Left ventricle myocardium inferior (tissue), 1 donor: ENCODE results near the gene METTL24. TPM values are rescaled to one million over a fixed set of nuclear protein-coding genes. Genes with fewer than 3 reads are reported as not detected.

Experiments
- DNase-seq: peaks from one replicate; pipeline ENCODE4 v3.0.0-alpha.2; 2020
- H3K27ac ChIP-seq: fragments of 200-600 bp; replicated peaks from 2 replicates; pipeline ENCODE4 v1.8.0; 2021
- H3K27me3 ChIP-seq: fragments of 200-600 bp; 2 replicates; pipeline ENCODE4 v1.8.0; 2021; ENCODE audit warnings: low read depth
- H3K36me3 ChIP-seq: fragments of 200-600 bp; 2 replicates; pipeline ENCODE4 v1.8.0; 2021
- H3K4me1 ChIP-seq: fragments of 200-600 bp; 2 replicates; pipeline ENCODE4 v1.8.0; 2021
- H3K4me3 ChIP-seq: fragments of 200-600 bp; 2 replicates; pipeline ENCODE4 v1.8.0; 2021; ENCODE audit warnings: mild to moderate bottlenecking, moderate library complexity
- H3K9me3 ChIP-seq: fragments of 200-600 bp; replicated peaks from 2 replicates; pipeline ENCODE4 v1.8.0; 2021
- intact Hi-C: fragments of 100-400 bp; cut with micrococcal nuclease; formaldehyde crosslinking; loops from one replicate; pipeline ENCODE4 v1.11.0; 2022
- total RNA-seq: library from RNA; stranded (reverse); fragmentation: NEBNext Ultra II Directional; extraction: Animal tissue kit (Norgen Biotek cat#: 25700); gene quantifications from one replicate; pipeline ENCODE4 v1.2.1, GENCODE V29; 2021
- TF ChIP-seq, protein P1 (sequence below): fragments of 200-600 bp; IDR thresholded peaks from 2 replicates; pipeline ENCODE4 v1.8.0; 2021; ENCODE audit warnings: antibody characterized with exemption, mild to moderate bottlenecking, borderline replicate concordance
- donor health status: DM: no; HTN: yes; CAD: no; lungs with severe emphysema.

The METTL24 gene
- total RNA-seq, 1 donor from 2014 or later = 1.2 TPM

- TF ChIP-seq, protein P1, sequence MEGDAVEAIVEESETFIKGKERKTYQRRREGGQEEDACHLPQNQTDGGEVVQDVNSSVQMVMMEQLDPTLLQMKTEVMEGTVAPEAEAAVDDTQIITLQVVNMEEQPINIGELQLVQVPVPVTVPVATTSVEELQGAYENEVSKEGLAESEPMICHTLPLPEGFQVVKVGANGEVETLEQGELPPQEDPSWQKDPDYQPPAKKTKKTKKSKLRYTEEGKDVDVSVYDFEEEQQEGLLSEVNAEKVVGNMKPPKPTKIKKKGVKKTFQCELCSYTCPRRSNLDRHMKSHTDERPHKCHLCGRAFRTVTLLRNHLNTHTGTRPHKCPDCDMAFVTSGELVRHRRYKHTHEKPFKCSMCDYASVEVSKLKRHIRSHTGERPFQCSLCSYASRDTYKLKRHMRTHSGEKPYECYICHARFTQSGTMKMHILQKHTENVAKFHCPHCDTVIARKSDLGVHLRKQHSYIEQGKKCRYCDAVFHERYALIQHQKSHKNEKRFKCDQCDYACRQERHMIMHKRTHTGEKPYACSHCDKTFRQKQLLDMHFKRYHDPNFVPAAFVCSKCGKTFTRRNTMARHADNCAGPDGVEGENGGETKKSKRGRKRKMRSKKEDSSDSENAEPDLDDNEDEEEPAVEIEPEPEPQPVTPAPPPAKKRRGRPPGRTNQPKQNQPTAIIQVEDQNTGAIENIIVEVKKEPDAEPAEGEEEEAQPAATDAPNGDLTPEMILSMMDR = no peak
- peaks cover 59% of the 10 kb centered on the region for H3K27me3 ChIP-seq
- intact Hi-C loops = no loop called here
- H3K4me3 ChIP-seq = no peak overlapping the region
- H3K36me3 ChIP-seq = no peaks in the 10 kb centered on the region
- H3K4me1 ChIP-seq = peaks cover 31% of the 10 kb centered on the region
- DNase-seq = no peak
- no peak overlapping the region for H3K27ac ChIP-seq
- no peaks in the 10 kb centered on the region for H3K9me3 ChIP-seq
These were observed 1.4 kb downstream of the METTL24 start for GRCh38 chr6:110356778-110357177.

DNA sequence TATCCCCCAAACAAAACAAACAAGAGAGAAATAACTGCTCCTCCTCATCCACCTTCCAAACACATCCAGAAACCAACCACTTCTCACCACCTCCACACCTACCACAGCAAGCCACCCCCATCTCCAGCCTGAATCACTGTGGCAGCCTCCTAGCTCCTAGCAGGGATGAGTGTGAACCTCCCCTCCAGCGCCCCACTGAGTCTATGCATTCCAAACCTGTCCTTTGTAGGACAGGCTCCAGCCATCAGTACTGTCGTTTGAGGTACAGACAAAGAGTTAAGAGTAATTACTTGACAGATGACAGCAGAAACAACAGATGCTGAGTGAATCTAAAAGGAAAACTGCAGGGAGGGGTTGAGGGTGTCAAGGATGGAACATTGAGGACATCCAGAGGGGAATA is 2.4 kb downstream of the METTL24 start:
- no peak for DNase-seq
- TF ChIP-seq, protein P1 = no peak
- intact Hi-C loops = no loop called here
- Histone ChIP-seq H3K9me3 (no peaks in the 10 kb centered on the region), H3K4me3 (no peak overlapping the region), H3K27me3 (peaks cover 49% of the 10 kb centered on the region), H3K27ac (no peak overlapping the region), H3K36me3 (no peaks in the 10 kb centered on the region), H3K4me1 (peaks cover 31% of the 10 kb centered on the region)

DNA sequence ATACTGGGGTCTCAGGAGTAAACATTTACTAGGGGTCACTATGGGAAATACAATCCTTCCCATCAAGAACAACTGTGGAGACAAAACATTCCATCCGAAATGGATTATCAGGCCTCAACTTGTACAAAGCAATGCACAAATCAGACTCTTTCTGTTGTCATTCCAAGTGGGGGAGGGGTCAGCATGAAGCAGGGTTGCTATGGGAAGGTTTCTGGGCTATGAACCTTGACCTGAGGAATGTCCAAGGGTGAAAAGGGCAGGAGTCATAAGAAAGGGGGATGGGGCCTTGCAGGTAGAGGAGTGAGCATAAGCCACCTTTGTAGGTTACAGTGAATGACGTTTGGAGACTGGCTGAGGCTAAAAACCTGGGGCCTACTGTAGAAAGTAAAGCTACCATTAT is 3.1 kb downstream of the METTL24 start:
- Histone ChIP-seq H3K27me3 (peaks cover 42% of the 10 kb centered on the region), H3K9me3 (no peaks in the 10 kb centered on the region), H3K27ac (no peak overlapping the region), H3K36me3 (no peaks in the 10 kb centered on the region), H3K4me1 (peaks cover 31% of the 10 kb centered on the region), H3K4me3 (no peak overlapping the region)
- no peak for DNase-seq
- TF ChIP-seq, protein P1 = no peak
- intact Hi-C loops = no loop called here

- DNase-seq = no peak
- TF ChIP-seq, protein P1 = no peak
- Histone ChIP-seq H3K9me3 (no peaks in the 10 kb centered on the region), H3K27ac (no peak overlapping the region), H3K4me1 (peaks cover 31% of the 10 kb centered on the region), H3K27me3 (peaks cover 33% of the 10 kb centered on the region), H3K4me3 (no peak overlapping the region), H3K36me3 (no peaks in the 10 kb centered on the region)
- intact Hi-C loops = no loop called here
These were observed 4.0 kb downstream of the METTL24 start for GRCh38 chr6:110354153-110354552.

DNA sequence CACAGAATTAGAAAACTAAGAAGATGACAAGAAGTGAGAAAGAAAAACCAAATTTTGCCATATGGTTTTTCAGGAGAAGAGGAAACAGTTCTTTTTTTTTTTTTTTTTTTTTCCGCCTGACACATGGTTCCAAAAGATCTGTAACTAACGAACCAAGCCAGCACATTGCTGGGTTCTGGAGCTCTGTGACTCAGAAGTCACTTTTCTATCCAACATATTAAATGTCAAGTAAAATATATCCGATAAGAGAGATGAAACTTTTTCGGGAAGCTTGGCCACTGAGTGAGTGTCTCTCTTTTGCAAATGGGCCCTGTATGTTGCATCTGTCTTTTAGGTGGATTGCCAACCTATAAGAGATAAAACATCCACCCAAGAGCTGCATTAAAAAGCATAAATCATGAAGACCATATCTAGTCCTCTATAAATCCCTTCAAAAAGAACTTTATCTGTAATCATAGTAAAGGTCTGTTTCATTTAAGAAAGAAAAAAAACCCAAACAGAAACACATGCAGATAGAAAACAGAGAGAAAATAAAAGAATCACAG is 4.6 kb downstream of the METTL24 start:
- Histone ChIP-seq H3K27me3 (peaks cover 27% of the 10 kb centered on the region), H3K36me3 (no peaks in the 10 kb centered on the region), H3K27ac (no peak overlapping the region), H3K4me3 (no peak overlapping the region), H3K4me1 (peaks cover 29% of the 10 kb centered on the region), H3K9me3 (no peaks in the 10 kb centered on the region)
- TF ChIP-seq, protein P1 = no peak
- intact Hi-C loops = no loop called here
- DNase-seq = no peak
